ENCODE data around the gene GPR35. TPM values are rescaled to one million over a fixed set of nuclear protein-coding genes. Genes with fewer than 3 reads are reported as not detected.

The GPR35 gene
- polyA plus RNA-seq, 2 donors, result 2.1 to 3.1 TPM

DNA sequence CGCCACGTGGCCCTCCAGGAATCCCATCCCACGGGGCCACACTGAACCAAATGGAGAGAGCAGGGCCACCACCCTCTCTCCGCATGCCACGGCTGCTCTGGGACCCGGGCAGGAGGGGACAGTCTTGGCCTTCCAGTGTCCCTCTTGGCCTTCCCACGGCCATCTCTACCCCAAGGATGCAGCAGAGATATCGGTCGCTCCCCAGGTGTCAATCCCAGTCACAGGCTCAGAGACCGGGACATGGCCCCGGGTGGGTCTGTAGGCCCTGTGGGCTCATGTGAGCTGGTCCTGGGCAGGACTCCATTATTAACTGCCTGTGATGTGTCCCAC lies 23.5 kb upstream of the GPR35 start:
- H3K4me3 ChIP-seq (ENCODE audit: low read depth in 1 of 2, low read length in 2 of 2), result no peak overlapping the region
- WGBS, 2 donors, result 93 to 94% methylated on average over 11 of the region's 11 CpGs
- H3K9me3 ChIP-seq (ENCODE audit: control insufficient read depth in 2 of 2, insufficient read depth in 1 of 2, low read depth in 1 of 2, low read length in 1 of 2), result no peaks in the 10 kb centered on the region
- no peaks in the 10 kb centered on the region for H3K27me3 ChIP-seq (ENCODE audit: control insufficient read depth in 1 of 2, insufficient read depth in 2 of 2, low read length in 2 of 2)
- no peak overlapping the region for H3K27ac ChIP-seq (ENCODE audit: low read depth in 2 of 2, low read length in 1 of 2)
- H3K36me3 ChIP-seq (ENCODE audit: control insufficient read depth in 2 of 2, insufficient read depth in 2 of 2, low read length in 1 of 2), result peaks cover 0 to 33% of the 10 kb centered on the region in 2 donors
- H3K4me1 ChIP-seq (ENCODE audit: control insufficient read depth in 2 of 2, insufficient read depth in 2 of 2, low read length in 1 of 2), result peaks cover 2 to 9% of the 10 kb centered on the region in 2 donors

DNA sequence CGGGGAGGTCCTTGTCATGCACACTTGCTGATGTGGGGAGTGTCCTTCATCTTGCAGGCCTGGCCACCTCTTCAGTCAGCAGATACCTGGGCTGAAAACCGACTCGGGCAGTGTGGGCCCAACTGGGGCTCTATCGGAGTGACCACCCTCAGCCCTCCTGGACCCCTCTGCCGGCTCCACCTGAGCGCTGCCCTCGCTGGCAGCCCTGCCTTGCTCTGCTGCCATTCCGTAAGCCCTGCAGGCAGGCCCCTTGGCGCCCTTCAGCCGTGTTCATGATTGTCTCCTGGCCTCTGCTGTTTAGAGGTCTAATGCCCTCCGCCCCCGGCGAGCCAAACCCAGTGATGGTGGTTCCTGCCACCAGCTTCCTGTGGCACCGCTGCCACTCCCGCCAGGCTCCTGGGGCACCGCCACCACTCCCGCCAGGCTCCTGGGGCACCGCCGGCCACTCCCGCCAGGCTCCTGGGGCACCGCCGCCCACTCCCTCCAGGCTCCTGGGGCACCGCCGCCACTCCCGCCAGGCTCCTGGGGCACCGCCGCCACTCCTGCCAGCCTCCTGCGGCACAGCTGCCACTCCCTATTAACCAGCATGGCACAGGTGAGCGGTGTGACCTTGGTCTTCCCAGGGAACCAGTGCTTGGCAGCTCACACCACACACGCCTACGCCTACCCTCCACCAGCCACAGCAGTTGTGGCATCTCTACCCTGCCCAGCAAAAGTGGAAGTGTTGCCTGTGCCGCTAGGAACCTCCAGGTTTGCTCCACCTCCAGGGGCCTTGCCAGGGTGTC lies 22.8 kb upstream of the GPR35 start:
- Histone ChIP-seq H3K27me3 (ENCODE audit: control insufficient read depth in 1 of 2, insufficient read depth in 2 of 2, low read length in 2 of 2) (no peaks in the 10 kb centered on the region), H3K36me3 (ENCODE audit: control insufficient read depth in 2 of 2, insufficient read depth in 2 of 2, low read length in 1 of 2) (peaks cover 0 to 27% of the 10 kb centered on the region in 2 donors), H3K27ac (ENCODE audit: low read depth in 2 of 2, low read length in 1 of 2) (no peak overlapping the region), H3K4me1 (ENCODE audit: control insufficient read depth in 2 of 2, insufficient read depth in 2 of 2, low read length in 1 of 2) (peaks cover 2 to 9% of the 10 kb centered on the region in 2 donors), H3K4me3 (ENCODE audit: low read depth in 1 of 2, low read length in 2 of 2) (no peak overlapping the region), H3K9me3 (ENCODE audit: control insufficient read depth in 2 of 2, insufficient read depth in 1 of 2, low read depth in 1 of 2, low read length in 1 of 2) (no peaks in the 10 kb centered on the region)
- 88 to 91% methylated on average over 26 to 32 of the region's 32 CpGs for WGBS, 2 donors

GRCh38 chr2:240603081-240603835 lies 22.0 kb upstream of the GPR35 start:
- H3K9me3 ChIP-seq (ENCODE audit: control insufficient read depth in 2 of 2, insufficient read depth in 1 of 2, low read depth in 1 of 2, low read length in 1 of 2), result no peaks in the 10 kb centered on the region
- H3K4me3 ChIP-seq (ENCODE audit: low read depth in 1 of 2, low read length in 2 of 2), result no peak overlapping the region
- 88 to 91% methylated on average over 22 of the region's 22 CpGs for WGBS, 2 donors
- no peak overlapping the region for H3K27ac ChIP-seq (ENCODE audit: low read depth in 2 of 2, low read length in 1 of 2)
- H3K4me1 ChIP-seq (ENCODE audit: control insufficient read depth in 2 of 2, insufficient read depth in 2 of 2, low read length in 1 of 2), result peaks cover 2 to 9% of the 10 kb centered on the region in 2 donors
- H3K27me3 ChIP-seq (ENCODE audit: control insufficient read depth in 1 of 2, insufficient read depth in 2 of 2, low read length in 2 of 2), result no peaks in the 10 kb centered on the region
- H3K36me3 ChIP-seq (ENCODE audit: control insufficient read depth in 2 of 2, insufficient read depth in 2 of 2, low read length in 1 of 2), result peaks cover 0 to 20% of the 10 kb centered on the region in 2 donors

DNA sequence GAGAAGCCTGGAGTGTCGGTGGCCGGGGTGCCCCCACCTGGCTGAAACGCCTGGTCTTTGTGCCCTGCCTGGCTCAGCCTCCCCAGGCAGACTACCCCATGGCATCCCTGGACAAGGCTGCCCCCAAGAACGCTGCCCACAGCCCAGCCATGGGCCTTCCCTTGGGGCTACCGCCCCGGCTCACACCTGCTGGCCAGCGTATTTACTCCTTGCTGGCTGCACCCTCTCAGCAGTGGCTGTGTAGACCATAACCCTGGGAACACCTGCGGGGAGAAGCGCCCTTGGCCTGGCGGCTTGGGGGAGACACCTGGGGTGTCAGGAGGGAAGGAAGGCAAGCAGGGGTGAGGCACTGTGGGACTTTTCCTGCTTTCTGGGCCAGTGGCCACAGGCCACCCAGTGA lies 21.4 kb upstream of the GPR35 start:
- H3K27ac ChIP-seq (ENCODE audit: low read depth in 2 of 2, low read length in 1 of 2), result no peak overlapping the region

GRCh38 chr2:240604291-240604938 lies 20.9 kb upstream of the GPR35 start:
- H3K27ac ChIP-seq (ENCODE audit: low read depth in 2 of 2, low read length in 1 of 2), result no peak overlapping the region
- WGBS, 2 donors, result 38 to 52% methylated on average over 11 of the region's 11 CpGs

More for the DNA sequence above, 21.4 kb upstream of the GPR35 start:
- peaks cover 2 to 9% of the 10 kb centered on the region in 2 donors for H3K4me1 ChIP-seq (ENCODE audit: control insufficient read depth in 2 of 2, insufficient read depth in 2 of 2, low read length in 1 of 2)
- H3K36me3 ChIP-seq (ENCODE audit: control insufficient read depth in 2 of 2, insufficient read depth in 2 of 2, low read length in 1 of 2), result peaks cover 0 to 14% of the 10 kb centered on the region in 2 donors
- no peak overlapping the region for H3K4me3 ChIP-seq (ENCODE audit: low read depth in 1 of 2, low read length in 2 of 2)
- no peaks in the 10 kb centered on the region for H3K9me3 ChIP-seq (ENCODE audit: control insufficient read depth in 2 of 2, insufficient read depth in 1 of 2, low read depth in 1 of 2, low read length in 1 of 2)
- 93 to 94% methylated on average over 10 of the region's 10 CpGs for WGBS, 2 donors
- no peaks in the 10 kb centered on the region for H3K27me3 ChIP-seq (ENCODE audit: control insufficient read depth in 1 of 2, insufficient read depth in 2 of 2, low read length in 2 of 2)

DNA sequence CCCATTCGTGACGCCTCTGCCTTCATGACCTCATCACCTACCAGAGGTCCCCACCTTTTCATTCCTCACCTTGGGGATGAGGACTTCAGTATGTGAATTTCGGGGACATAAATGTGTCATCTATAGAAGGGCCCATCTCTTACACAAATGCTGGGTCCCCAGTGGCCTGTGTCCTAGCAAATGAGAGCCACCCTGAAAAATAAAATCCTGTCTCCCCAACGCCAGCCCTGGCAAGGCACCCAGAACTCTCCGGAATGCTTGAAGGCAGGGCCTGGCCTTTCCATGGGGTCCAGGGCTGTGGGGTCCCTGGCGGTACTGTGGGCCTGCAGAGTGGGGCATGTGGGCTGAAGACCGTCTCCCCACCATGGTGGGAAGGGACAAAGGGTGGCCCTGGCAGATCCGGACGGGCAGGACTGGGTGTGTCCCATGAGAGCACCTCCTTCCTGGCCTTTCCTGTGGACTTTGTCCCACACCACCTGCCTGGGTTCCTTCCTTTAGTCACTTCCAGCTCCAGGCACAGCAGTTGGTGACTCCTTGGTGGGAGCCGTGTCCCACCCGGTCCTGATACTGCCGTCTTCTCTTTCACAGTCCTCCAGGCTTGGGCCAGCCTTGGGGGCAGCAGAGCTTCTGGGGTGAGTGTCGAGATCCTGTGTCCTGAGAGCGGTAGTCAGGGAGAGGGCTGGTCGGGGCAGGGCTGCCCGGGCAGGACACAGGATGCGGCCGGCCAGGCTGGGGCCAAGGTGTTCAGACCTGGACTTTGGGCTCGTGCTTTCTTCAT lies 20.2 kb upstream of the GPR35 start:
- WGBS, 2 donors, result 73 to 82% methylated on average over 19 of the region's 19 CpGs
- no peak overlapping the region for H3K27ac ChIP-seq (ENCODE audit: low read depth in 2 of 2, low read length in 1 of 2)

More at GRCh38 chr2:240604291-240604938, 20.9 kb upstream of the GPR35 start:
- H3K36me3 ChIP-seq (ENCODE audit: control insufficient read depth in 2 of 2, insufficient read depth in 2 of 2, low read length in 1 of 2), result peaks cover 0 to 9% of the 10 kb centered on the region in 2 donors
- H3K27me3 ChIP-seq (ENCODE audit: control insufficient read depth in 1 of 2, insufficient read depth in 2 of 2, low read length in 2 of 2), result no peaks in the 10 kb centered on the region
- peaks cover 2 to 9% of the 10 kb centered on the region in 2 donors for H3K4me1 ChIP-seq (ENCODE audit: control insufficient read depth in 2 of 2, insufficient read depth in 2 of 2, low read length in 1 of 2)
- no peaks in the 10 kb centered on the region for H3K9me3 ChIP-seq (ENCODE audit: control insufficient read depth in 2 of 2, insufficient read depth in 1 of 2, low read depth in 1 of 2, low read length in 1 of 2)
- H3K4me3 ChIP-seq (ENCODE audit: low read depth in 1 of 2, low read length in 2 of 2), result no peak overlapping the region

DNA sequence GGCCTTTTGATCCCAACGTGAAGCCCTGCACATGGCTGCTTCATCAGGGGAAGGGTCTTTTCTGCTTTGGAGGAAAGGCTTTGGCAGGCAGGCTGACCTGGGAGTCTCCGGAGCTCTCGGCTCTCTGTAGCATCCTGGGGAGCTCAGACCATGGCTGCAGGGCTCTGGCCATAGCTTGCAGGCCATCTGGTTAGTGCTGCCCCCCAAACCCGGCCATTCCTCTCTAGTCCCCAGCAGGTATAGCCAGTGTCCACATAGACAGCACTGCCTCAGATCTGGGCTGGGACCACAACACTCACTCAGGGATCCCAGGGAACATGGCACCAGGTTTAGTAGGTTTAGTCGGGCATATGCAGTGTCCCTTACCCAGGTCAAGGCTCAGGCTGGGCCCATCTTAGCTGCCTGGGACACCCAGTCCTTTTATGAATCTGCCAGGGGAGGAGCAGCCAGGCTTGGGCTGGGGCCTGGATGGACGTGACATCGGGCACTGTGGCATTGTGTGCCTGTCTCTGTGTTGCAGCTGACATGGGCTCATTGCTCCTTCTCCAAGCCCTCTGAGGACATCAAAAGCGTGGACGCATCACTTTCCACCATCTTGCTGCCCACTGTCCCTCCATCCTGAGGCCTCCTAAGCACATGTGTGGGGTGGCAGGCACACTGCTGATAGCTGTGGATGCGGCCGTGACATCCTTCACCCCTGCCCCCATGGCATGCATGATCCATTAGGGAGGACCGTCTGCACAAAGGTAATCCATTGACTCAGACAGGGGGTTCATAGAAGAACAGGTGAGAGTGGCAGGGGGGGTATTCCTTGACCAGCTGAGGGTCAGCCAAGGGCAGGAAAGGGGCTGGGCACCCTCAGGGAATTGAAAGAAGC lies 19.2 kb upstream of the GPR35 start:
- WGBS, 2 donors, result 76 to 88% methylated on average over 12 of the region's 12 CpGs
- H3K4me1 ChIP-seq (ENCODE audit: control insufficient read depth in 2 of 2, insufficient read depth in 2 of 2, low read length in 1 of 2), result peaks cover 2 to 8% of the 10 kb centered on the region in 2 donors
- H3K36me3 ChIP-seq (ENCODE audit: control insufficient read depth in 2 of 2, insufficient read depth in 2 of 2, low read length in 1 of 2), result peaks cover 0 to 8% of the 10 kb centered on the region in 2 donors
- no peaks in the 10 kb centered on the region for H3K9me3 ChIP-seq (ENCODE audit: control insufficient read depth in 2 of 2, insufficient read depth in 1 of 2, low read depth in 1 of 2, low read length in 1 of 2)
- no peak overlapping the region for H3K27ac ChIP-seq (ENCODE audit: low read depth in 2 of 2, low read length in 1 of 2)
- no peaks in the 10 kb centered on the region for H3K27me3 ChIP-seq (ENCODE audit: control insufficient read depth in 1 of 2, insufficient read depth in 2 of 2, low read length in 2 of 2)
- no peak overlapping the region for H3K4me3 ChIP-seq (ENCODE audit: low read depth in 1 of 2, low read length in 2 of 2)

More for the DNA sequence above, 20.2 kb upstream of the GPR35 start:
- no peaks in the 10 kb centered on the region for H3K9me3 ChIP-seq (ENCODE audit: control insufficient read depth in 2 of 2, insufficient read depth in 1 of 2, low read depth in 1 of 2, low read length in 1 of 2)
- H3K4me3 ChIP-seq (ENCODE audit: low read depth in 1 of 2, low read length in 2 of 2), result no peak overlapping the region
- H3K36me3 ChIP-seq (ENCODE audit: control insufficient read depth in 2 of 2, insufficient read depth in 2 of 2, low read length in 1 of 2), result peaks cover 0 to 8% of the 10 kb centered on the region in 2 donors
- peaks cover 2 to 9% of the 10 kb centered on the region in 2 donors for H3K4me1 ChIP-seq (ENCODE audit: control insufficient read depth in 2 of 2, insufficient read depth in 2 of 2, low read length in 1 of 2)
- H3K27me3 ChIP-seq (ENCODE audit: control insufficient read depth in 1 of 2, insufficient read depth in 2 of 2, low read length in 2 of 2), result no peaks in the 10 kb centered on the region

GRCh38 chr2:240611601-240612210 lies 13.6 kb upstream of the GPR35 start:
- H3K27ac ChIP-seq (ENCODE audit: low read depth in 2 of 2, low read length in 1 of 2), result no peak overlapping the region
- H3K9me3 ChIP-seq (ENCODE audit: control insufficient read depth in 2 of 2, insufficient read depth in 1 of 2, low read depth in 1 of 2, low read length in 1 of 2), result no peaks in the 10 kb centered on the region
- 84 to 88% methylated on average over 10 of the region's 10 CpGs for WGBS, 2 donors
- H3K36me3 ChIP-seq (ENCODE audit: control insufficient read depth in 2 of 2, insufficient read depth in 2 of 2, low read length in 1 of 2), result no peaks in the 10 kb centered on the region
- H3K27me3 ChIP-seq (ENCODE audit: control insufficient read depth in 1 of 2, insufficient read depth in 2 of 2, low read length in 2 of 2), result no peaks in the 10 kb centered on the region
- no peak overlapping the region for H3K4me3 ChIP-seq (ENCODE audit: low read depth in 1 of 2, low read length in 2 of 2)
- H3K4me1 ChIP-seq (ENCODE audit: control insufficient read depth in 2 of 2, insufficient read depth in 2 of 2, low read length in 1 of 2), result peaks cover 2% of the 10 kb centered on the region in 2 donors

Measured in esophagus (tissue), 2 donors.